Occipital lobe (tissue), 2 donors: Measurements from ENCODE around the gene HARS2. TPM values are rescaled to one million over a fixed set of nuclear protein-coding genes. Genes with fewer than 3 reads are reported as not detected.
A peak's percentile ranks its signal among the peaks of the same experiment; 100 is the strongest.
"Not testable (repeated sequence)": the region's sequence is repeated elsewhere in the genome, so short reads cannot be mapped to it uniquely, and the experiment has no call there.

Source experiments
- DNase-seq: peaks from one replicate; lab custom pipeline; 2025; lab: John Stamatoyannopoulos, UW
- total RNA-seq: library from RNA; depleted of rRNA; stranded (reverse); fragments of >200 nt; gene quantifications from one replicate; pipeline ENCODE4 v1.2.3, GENCODE V29; 2014

The HARS2 gene, protein sequence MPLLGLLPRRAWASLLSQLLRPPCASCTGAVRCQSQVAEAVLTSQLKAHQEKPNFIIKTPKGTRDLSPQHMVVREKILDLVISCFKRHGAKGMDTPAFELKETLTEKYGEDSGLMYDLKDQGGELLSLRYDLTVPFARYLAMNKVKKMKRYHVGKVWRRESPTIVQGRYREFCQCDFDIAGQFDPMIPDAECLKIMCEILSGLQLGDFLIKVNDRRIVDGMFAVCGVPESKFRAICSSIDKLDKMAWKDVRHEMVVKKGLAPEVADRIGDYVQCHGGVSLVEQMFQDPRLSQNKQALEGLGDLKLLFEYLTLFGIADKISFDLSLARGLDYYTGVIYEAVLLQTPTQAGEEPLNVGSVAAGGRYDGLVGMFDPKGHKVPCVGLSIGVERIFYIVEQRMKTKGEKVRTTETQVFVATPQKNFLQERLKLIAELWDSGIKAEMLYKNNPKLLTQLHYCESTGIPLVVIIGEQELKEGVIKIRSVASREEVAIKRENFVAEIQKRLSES
- total RNA-seq = 31.0 TPM

GRCh38 chr5:140690941-140691924 is at the start of gene HARS2, which contains the start of gene HARS1:
TSS of gene HARS2 (plus strand) at chr5:140691455. CDS start at chr5:140691649, 194 bp downstream.
TSS of gene HARS1 (minus strand) at chr5:140691370. CDS start at chr5:140691304, 66 bp downstream.
- DNase-seq = peak; percentile 88

DNA sequence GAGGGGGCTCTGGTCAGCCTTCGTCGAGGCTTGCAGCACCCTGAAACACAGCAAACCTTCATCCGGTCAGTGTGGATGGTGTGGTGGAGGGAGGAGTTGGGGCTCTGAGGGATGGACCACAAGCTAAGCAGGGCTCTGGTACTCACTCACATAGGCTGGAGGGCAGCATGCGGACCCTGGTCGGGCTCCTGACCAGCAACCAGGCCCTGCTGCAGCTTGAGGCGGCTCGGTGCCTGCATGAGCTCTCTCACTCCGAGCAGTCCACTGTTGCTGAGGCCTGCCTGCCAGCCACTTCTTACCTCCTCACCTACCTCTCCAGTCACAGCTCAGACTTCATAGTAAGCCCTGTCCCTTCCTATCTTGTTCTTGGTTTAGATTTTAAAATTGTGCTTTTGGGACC is 49.5 kb upstream of the HARS2 start:
- no peak for DNase-seq

- no peak for DNase-seq
These were observed 48.5 kb upstream of the HARS2 start for GRCh38 chr5:140642718-140643117.

- no peak for DNase-seq
These were observed 44.2 kb upstream of the HARS2 start for GRCh38 chr5:140647042-140647419.

GRCh38 chr5:140658870-140659269 is 32.4 kb upstream of the HARS2 start:
- DNase-seq = no peak

DNA sequence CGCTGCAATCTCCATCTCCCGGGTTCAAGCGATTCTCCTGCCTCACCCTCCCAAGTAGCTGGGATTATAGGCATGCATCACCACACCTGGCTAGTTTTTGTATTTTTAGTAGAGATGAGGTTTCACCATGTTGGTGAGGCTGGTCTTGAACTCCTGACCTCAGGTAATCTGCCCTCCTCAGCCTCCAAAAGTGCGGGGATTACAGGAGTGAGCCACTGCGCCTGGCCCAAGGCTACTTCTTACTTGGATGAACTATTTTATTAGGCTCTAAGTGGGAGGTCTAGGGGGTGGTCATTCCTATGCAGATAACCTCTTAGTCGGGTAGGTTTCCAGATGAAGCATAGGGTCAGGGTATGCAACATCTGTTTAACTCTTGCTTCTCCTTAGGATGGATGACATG is 30.9 kb upstream of the HARS2 start:
- not testable (repeated sequence) for DNase-seq

- no peak for DNase-seq
These were observed 27.3 kb upstream of the HARS2 start for GRCh38 chr5:140664030-140664358.

DNA sequence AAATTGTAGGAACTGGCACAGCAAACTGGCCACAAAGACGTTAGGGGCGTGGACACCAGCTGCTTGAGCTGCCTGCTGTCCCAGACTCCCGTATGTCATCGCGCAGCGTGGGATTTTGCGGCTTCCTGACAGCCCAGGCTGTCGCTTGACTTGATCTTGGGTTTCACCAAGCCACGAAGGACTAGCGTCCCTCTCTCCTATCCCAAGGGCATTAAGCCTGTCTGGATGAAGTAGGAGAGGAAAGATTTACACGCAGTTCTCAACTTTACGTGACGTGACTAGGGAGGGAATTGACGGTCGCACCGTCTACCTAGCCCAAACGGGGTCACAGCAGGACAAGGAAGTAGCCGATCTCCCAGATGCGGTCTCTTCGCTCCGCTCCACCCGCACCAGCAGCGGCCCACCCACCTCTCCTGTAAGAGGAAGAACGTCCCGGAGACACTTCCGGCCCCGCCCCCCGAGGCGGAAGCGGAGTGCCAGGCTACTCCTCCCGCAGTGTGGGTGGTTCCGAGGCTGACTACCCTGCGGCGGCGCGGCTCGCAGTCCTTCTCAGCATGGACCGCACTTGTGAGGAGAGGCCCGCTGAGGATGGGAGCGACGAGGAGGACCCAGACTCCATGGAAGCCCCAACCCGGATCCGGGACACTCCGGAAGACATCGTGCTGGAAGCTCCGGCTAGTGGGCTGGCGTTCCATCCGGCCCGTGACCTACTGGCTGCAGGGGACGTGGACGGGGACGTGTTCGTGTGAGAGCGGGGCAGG is 26.7 kb upstream of the HARS2 start, which contains the start of gene WDR55:
Gene WDR55 (plus strand): TSS at position 546 of the 761 bp plus-strand sequence. CDS start 9 bp downstream, at position 555.
- peak; percentile 91 for DNase-seq

DNA sequence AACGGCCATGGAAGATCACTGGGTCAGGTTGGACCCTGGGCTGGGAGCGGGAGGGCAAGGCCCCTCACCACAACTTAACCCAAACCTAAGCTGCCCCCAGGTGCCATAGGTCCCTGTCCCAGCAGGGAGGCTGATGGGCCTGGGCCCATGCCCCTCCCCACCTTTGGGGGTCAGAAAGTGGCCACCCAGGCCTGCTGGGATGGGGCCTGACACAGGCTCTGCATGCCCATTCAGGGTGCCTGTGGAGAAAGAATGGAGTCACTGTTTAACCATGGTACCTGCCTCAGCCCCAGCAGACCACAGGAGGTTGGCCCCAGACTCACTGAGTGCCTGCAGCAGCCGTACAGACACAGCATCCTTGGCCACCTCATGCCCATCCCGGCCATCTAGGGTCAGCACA is 20.2 kb upstream of the HARS2 start:
- DNase-seq = not testable (repeated sequence)

DNA sequence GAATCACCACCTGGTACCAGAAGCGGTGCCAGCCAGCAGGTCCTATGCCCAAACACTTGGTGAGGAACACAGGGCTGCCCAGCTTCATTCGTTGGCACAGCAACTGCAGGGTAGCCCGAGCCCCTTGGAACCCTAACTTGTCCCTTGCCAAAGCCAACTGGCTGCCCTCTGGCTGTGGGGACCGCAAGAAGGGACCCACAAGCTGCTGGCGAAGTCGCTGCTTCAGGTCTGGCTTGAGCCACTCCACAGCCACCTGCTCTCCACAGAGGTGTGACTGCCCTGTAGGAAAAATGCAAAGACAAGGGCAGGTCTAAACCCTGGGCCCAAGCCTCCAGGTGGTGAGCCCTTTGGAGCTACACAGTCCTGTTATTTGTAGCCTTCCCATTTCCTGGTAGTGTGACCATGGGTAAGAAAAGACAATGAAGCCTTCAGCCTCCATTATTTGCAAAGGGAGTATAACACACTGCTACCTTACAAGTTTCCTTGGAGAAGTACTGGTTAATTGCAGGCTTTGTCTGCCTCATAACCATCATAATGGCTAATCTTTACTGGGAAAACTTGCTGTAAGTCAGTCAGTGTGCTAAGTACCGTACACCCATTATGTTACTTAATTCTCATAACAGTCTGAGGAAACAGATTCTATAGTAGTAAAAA is 19.7 kb upstream of the HARS2 start:
- no peak for DNase-seq

- DNase-seq = no peak
These were observed 18.6 kb upstream of the HARS2 start for GRCh38 chr5:140672455-140673186.

GRCh38 chr5:140673187-140673976 is 17.9 kb upstream of the HARS2 start, which contains the start of gene DND1:
TSS of gene DND1 (minus strand) at chr5:140673576. CDS start at chr5:140673542, 34 bp downstream.
- no peak for DNase-seq

GRCh38 chr5:140674211-140674610 is 17.0 kb upstream of the HARS2 start:
- no peak for DNase-seq

DNA sequence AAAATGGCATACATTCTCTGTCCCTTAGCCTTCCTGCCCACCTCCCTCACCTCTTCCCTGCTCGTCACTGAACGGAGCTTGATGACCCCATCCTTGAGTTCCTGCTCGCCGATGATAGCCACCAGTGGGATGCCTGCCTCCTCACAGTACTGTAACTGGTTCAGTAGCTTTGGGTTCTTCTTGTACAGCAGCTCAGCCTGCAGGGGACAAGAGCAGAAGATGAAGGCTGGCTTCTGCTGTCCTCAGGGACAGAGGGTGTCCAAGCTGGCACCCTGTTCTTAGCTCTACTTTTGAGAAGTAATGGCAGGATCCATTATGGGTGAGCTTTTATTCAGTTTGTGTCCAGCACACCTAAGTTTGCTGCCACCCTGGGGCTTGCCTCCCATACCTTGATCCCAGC is 16.6 kb upstream of the HARS2 start:
- no peak for DNase-seq

DNA sequence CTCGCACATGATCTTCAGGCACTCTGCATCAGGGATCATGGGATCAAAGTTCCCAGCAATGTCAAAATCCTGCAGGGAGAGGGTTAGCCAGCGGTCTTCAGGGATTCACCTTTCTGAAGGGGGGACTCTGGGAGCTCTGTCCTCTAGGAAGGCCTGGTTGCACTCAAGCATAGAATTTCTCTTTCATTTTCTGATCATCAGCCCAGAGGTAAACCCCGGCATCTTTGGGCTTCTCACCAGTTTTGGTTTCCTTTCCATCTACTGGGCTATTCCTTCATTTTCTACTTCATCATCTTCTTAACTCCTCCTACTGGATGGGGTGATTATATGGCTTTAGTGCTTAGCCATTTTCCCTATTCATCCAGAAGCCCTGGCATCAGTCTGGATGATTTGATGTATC is 13.3 kb upstream of the HARS2 start:
- no peak for DNase-seq

DNA sequence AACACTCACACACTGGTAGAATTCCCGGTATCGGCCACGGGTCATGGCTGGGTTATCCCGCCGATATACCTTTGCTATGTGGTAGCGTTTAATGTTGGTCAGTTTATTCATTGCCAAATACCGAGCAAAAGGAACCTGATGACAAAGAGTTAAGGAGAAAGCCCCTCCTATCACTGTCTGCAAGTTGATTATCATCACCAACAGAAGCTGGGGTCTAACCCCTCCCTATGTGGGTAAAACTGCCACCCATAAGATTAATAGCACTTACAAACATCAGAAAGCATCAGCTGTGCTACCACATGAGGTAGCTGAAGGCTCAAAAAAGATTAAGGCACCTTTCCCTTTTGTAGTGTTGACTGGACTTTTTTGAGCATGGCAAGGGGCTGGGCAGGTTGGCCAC is 12.3 kb upstream of the HARS2 start:
- no peak for DNase-seq

DNA sequence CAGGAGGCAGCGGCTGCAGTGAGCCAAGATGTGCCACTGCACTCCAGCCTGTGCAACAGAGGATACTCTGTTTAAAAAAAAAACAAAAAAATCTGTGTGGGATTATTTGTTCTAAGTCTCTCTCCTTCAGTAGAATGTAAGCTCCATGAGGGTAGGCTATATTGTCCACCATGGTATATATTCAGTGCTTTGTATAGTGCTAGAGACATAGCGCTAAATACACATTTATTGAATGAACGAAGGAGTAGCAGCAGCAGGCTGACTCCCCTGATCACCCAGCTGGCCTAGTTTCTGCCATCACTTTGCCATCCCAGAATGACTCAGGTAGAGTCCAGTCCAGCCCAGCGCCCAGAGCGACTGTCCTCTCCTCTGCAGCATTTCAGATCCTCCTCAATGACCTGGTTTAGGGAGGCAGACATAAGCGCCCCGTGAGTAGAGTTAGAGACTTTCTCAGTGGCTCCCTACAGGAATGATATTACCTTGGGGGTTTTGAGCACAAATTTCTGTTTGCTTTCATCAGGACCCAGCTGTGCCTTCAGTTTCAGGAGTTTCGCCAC is 801 bp upstream of the HARS2 start:
- DNase-seq = no peak

DNA sequence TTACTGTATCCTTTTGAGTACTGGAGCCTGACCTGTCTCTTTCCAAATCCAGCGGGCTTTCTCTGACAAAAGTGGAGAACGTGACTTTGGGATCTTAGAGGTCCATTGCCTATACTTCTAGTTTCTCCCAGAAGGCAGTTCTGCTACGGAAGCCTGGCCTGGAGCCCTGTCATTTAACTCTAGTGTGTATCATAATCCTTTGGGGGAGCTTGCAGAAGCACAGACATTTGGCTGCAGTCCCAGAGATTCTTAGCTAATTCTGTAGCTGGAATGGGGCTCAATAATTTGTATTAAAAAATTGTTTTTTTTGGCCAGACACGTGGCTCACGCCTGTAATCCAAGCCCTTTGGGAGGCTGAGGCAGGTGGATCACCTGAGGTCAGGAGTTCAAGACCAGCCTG is 3.0 kb downstream of the HARS2 start:
- no peak for DNase-seq
